Measurements from ENCODE around the gene OPN4.

Gene OPN4

GRCh38 chr10:86647773-86648703 is 6.3 kb upstream of the OPN4 start:
- no peak for DNase-seq (ENCODE audit: low read depth in 3 of 3)

DNA sequence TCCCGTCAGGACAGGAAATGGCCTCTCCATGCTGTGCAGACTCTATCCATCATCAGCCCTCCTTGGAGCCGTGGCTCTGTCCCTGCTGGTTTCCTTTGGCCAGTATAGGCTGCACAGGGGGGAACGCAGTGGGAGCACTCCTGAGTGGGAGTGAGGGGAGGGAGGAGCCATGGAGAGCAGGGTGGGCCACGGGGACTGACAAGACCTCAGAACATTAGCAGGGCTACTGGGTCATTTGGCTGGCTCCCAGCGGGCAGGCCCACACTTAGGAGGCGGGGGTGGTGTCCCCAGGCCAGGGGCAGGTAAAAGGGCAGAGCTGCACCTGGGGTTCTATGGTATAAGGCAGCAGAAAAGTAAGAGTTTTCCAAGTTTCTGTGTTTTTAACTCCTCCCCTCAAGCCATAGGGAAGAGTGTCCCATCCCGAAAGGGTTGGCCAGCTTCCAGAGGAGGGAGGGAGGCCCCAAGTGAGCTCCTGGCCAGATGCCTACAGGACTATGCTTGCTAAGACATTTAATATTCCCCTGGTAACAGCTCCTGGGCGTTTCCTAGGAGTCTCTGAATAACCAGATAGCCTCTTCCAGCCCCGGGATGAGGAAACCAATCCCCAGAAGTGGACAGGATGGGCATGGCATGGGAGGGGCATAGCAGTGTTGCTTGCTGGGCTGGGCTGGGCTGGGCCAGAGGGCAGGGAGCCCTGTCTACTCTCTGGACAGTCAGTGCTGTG is 5.5 kb upstream of the OPN4 start:
- no peak for DNase-seq (ENCODE audit: low read depth in 3 of 3)

DNA sequence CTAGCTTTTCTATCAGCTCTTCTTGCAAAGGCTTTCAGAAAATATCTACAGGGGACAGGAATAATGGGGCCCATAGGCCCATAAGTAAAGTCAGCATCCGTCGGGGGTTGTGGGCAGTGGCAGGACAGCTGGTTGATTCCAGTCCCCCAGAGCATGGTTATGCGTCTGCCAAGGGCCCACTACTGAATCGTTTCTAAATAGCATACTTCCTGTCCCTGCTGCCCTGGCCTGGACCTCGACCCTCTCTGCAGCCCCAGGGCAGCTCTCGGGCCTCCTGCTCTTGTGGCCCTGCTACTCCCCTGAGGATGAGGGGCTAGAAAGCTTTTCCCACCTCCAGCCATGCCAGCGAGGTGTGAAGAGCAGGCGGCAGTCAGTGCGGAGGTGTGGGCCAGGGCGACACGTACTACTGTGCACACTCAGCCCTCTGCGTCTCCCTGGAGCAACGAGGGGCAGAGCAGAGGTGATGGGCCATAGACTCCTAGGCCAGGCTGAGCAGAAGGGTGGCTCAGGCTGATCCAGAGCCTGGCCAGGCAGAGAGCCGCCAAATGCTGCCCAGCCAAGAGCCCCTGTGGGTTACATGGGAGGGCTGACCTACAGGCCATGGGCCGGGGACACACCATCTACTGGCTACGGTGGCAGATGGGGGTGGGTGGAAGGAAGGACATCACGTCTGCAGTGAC is 4.7 kb upstream of the OPN4 start:
- DNase-seq (ENCODE audit: low read depth in 3 of 3): no peak

DNA sequence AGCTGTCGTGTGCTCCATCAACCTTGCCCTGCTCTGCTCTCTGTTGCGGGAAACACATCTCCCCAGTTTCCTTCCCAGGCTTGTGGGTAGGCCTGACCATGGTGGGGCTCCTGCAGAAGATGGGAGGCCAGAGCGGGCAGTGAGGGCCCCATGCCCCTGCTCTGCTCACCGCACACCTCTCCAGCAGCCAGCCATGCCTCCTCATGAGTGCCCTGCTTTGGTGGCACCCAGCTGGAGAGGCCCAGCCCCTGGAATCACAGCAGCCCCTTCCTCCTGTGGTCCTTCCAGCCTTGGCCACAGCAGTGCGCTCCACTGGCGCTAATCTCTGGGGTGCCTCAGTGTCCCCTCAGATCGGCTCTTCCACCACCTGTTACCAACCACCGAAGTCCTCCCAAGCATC is 4.2 kb upstream of the OPN4 start:
- DNase-seq (ENCODE audit: low read depth in 3 of 3): no peak

DNA sequence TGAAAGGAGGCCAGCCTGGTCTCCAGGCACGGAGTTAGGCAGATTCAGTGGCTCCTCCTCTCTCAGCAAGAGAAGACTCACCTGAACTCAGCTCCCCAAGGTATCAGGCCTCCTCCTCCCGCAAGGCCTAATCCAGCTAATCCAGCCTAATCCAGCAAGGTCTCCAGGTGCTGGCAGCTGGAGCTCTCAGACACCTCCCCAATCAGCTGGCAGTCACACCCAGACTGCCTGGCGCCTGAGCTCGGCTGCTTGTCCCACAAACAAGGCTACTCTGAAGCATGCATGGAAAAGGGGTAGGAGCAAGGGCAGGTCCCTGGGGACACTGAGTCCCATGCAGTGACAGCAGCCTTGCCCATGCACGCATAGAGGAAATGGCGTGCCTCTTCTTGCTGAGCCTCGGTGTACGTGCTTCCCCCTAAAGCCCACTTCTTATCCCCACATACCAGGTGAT is 3.3 kb upstream of the OPN4 start:
- no peak for DNase-seq (ENCODE audit: low read depth in 3 of 3)

GRCh38 chr10:86651631-86652331 is 2.6 kb upstream of the OPN4 start:
- DNase-seq (ENCODE audit: low read depth in 3 of 3): no peak

- DNase-seq (ENCODE audit: low read depth in 3 of 3): no peak
Measured at GRCh38 chr10:86652361-86653202, 1.8 kb upstream of the OPN4 start.

DNA sequence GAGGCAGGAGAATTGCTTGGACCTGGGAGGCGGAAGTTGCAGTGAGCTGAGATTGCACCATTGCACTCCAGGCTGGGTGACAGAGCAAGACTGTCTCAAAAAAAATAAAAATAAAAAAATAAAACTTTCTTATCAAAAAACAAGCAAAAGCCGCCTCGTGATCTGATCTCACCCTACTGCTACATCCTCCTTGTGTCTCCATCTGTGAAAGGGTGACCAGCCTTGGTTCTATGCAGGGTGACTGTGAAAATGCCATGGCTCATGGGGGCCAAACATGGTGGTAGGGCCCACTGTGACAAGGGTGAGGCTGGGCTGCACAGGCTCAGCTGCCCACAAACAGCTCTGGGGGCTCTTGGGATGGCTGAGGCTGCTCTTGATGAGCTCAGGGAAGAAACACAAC is 968 bp upstream of the OPN4 start:
- DNase-seq (ENCODE audit: low read depth in 3 of 3): no peak

GRCh38 chr10:86653987-86654386 is 360 bp upstream of the OPN4 start:
- no peak for DNase-seq (ENCODE audit: low read depth in 3 of 3)

GRCh38 chr10:86655173-86655540 is 810 bp downstream of the OPN4 start:
- DNase-seq (ENCODE audit: low read depth in 3 of 3): no peak

DNA sequence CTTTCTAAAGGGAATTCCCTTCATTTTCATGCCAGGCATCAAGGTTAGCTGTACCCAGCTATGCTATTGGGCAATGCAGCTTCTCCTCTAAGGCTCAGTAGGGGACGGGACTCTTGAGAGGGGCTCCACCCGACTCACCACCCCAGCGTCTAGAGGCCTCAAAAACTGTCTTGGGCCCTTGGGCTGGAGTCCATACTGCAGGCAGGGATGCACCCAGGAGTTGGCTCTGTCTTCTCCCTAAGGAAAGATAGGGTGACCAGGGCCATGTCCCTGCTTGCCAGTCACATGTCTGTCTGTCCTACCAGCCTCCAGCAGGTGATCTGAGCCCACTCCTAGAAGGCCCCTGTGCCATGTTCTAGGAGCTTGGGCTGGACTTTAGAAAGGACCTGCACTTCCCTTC is 1.2 kb downstream of the OPN4 start:
- DNase-seq (ENCODE audit: low read depth in 3 of 3): no peak

DNA sequence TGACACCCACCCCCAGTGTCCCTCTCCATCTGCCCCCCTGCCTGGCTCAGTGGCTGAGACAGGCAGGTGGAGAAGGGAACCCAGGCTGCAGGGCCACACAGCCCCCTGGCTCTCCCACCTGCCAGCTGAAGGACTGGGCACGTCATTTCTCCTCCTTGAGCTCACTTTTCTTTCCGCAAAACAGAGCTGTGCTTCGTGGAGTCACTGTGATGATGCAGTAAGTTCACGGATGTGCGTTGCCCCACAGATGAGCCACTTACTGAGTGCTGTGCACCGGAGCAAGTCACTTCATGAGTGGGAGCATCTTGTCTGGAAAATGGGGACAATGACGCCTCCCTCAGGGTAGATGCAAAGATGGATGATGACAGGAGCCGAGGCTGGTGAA is 2.7 kb downstream of the OPN4 start:
- no peak for DNase-seq (ENCODE audit: low read depth in 3 of 3)

GRCh38 chr10:86657396-86658011 is 3.2 kb downstream of the OPN4 start:
- DNase-seq (ENCODE audit: low read depth in 3 of 3): no peak

DNA sequence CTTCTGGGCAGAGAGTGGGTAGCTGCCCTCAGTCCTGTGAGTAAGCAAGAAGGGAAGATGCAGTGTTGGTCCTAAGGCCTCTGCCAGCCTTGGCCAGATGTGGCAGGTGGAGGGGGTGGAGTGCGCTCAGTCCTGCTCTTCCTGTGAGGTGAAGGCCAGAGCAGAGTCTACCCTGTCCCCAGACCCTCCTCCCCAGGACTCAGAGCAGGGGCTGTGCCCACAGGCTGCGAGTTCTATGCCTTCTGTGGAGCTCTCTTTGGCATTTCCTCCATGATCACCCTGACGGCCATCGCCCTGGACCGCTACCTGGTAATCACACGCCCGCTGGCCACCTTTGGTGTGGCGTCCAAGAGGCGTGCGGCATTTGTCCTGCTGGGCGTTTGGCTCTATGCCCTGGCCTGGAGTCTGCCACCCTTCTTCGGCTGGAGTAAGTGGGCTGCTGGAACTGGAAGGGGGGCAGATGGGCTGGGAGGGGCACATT is 4.0 kb downstream of the OPN4 start:
- no peak for DNase-seq (ENCODE audit: low read depth in 3 of 3)

DNA sequence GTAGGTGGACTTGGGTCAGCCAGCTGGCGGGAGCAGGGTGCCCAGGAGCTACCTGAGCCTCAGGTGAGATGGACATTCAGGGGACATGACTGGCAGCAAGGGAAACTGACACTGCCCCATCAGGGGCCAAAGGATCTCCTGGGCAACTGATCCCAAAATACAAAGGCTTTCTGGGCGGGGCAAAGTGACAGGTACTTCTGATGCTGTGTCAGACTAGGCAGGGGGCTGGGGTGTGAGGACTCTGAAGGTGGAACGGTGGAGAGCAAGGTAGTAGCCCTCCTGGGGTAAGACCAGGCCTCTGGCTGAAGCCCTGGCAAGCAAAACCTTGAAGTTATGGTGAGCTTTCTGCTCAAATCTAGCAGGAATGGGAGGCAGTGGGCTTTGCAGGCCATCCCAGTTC is 4.4 kb downstream of the OPN4 start:
- no peak for DNase-seq (ENCODE audit: low read depth in 3 of 3)

GRCh38 chr10:86659161-86659691 is 4.9 kb downstream of the OPN4 start:
- DNase-seq (ENCODE audit: low read depth in 3 of 3): no peak

GRCh38 chr10:86659721-86660453 is 5.5 kb downstream of the OPN4 start:
- no peak for DNase-seq (ENCODE audit: low read depth in 3 of 3)

GRCh38 chr10:86661161-86662025 is 7.0 kb downstream of the OPN4 start:
- no peak for DNase-seq (ENCODE audit: low read depth in 3 of 3)

Data from stimulated activated CD4-positive, alpha-beta T cell treated with anti-CD3 and anti-CD28 coated beads, TNF-alpha, amount 100 ng/mL, for 48 hours (primary cell).